ENCODE results near the gene CEP44.
"Not testable (repeated sequence)": the region's sequence is repeated elsewhere in the genome, so short reads cannot be mapped to it uniquely, and the experiment has no call there.

CEP44 gene

GRCh38 chr4:174292473-174292872 is 8.8 kb downstream of the CEP44 start:
- no peak for FAIRE-seq
- DNase-seq (ENCODE audit: insufficient read length, low spot score), result no peak
- TF ChIP-seq PAX5 (IDR thresholded peaks at IDR 0.05; ENCODE audit: insufficient read depth, low read length, severe bottlenecking), result no peak
- TF ChIP-seq POLR2AphosphoS5 (IDR thresholded peaks at IDR 0.05; ENCODE audit: low read depth, low read length), result no peak
- TF ChIP-seq SPI1 (IDR thresholded peaks at IDR 0.05; ENCODE audit: low read depth, low read length), result no peak
- TF ChIP-seq POU2F2 (IDR thresholded peaks at IDR 0.05; ENCODE audit: low read depth, low read length), result no peak
- no peak for TF ChIP-seq TAF1 (IDR thresholded peaks at IDR 0.05; ENCODE audit: low read depth, low read length)
- no peak for TF ChIP-seq POLR2A (IDR thresholded peaks at IDR 0.05; ENCODE audit: low read depth, low read length)

- not testable (repeated sequence) for FAIRE-seq; DNase-seq (ENCODE audit: insufficient read length, low spot score)
These were observed 10.9 kb downstream of the CEP44 start for GRCh38 chr4:174294641-174295040.

- not testable (repeated sequence) for DNase-seq (ENCODE audit: insufficient read length, low spot score); FAIRE-seq
These were observed 11.4 kb downstream of the CEP44 start for GRCh38 chr4:174295142-174295541.

GRCh38 chr4:174303687-174304086 is 20.0 kb downstream of the CEP44 start:
- no peak for TF ChIP-seq TAF1 (IDR thresholded peaks at IDR 0.05; ENCODE audit: low read depth, low read length)
- no peak for TF ChIP-seq SPI1 (IDR thresholded peaks at IDR 0.05; ENCODE audit: low read depth, low read length)
- no peak for TF ChIP-seq POU2F2 (IDR thresholded peaks at IDR 0.05; ENCODE audit: low read depth, low read length)
- TF ChIP-seq POLR2A (IDR thresholded peaks at IDR 0.05; ENCODE audit: low read depth, low read length), result no peak
- TF ChIP-seq POLR2AphosphoS5 (IDR thresholded peaks at IDR 0.05; ENCODE audit: low read depth, low read length), result no peak
- no peak for TF ChIP-seq PAX5 (IDR thresholded peaks at IDR 0.05; ENCODE audit: insufficient read depth, low read length, severe bottlenecking)
- DNase-seq (ENCODE audit: insufficient read length, low spot score), result no peak
- FAIRE-seq, result no peak

GRCh38 chr4:174304664-174305063 is 21.0 kb downstream of the CEP44 start:
- no peak for DNase-seq (ENCODE audit: insufficient read length, low spot score)
- TF ChIP-seq SPI1 (IDR thresholded peaks at IDR 0.05; ENCODE audit: low read depth, low read length), result no peak
- TF ChIP-seq PAX5 (IDR thresholded peaks at IDR 0.05; ENCODE audit: insufficient read depth, low read length, severe bottlenecking), result no peak
- FAIRE-seq, result no peak

- FAIRE-seq, result no peak
- TF ChIP-seq PAX5 (IDR thresholded peaks at IDR 0.05; ENCODE audit: insufficient read depth, low read length, severe bottlenecking) (no peak), SPI1 (IDR thresholded peaks at IDR 0.05; ENCODE audit: low read depth, low read length) (no peak), TAF1 (IDR thresholded peaks at IDR 0.05; ENCODE audit: low read depth, low read length) (no peak), POLR2A (IDR thresholded peaks at IDR 0.05; ENCODE audit: low read depth, low read length) (no peak), POU2F2 (IDR thresholded peaks at IDR 0.05; ENCODE audit: low read depth, low read length) (no peak), POLR2AphosphoS5 (IDR thresholded peaks at IDR 0.05; ENCODE audit: low read depth, low read length) (no peak)
- DNase-seq (ENCODE audit: insufficient read length, low spot score), result no peak
These were observed 22.2 kb downstream of the CEP44 start for GRCh38 chr4:174305961-174306360.

- FAIRE-seq (no peak), DNase-seq (ENCODE audit: insufficient read length, low spot score) (no peak)
- TF ChIP-seq POLR2AphosphoS5 (IDR thresholded peaks at IDR 0.05; ENCODE audit: low read depth, low read length) (no peak), TAF1 (IDR thresholded peaks at IDR 0.05; ENCODE audit: low read depth, low read length) (no peak), SPI1 (IDR thresholded peaks at IDR 0.05; ENCODE audit: low read depth, low read length) (no peak), POU2F2 (IDR thresholded peaks at IDR 0.05; ENCODE audit: low read depth, low read length) (no peak), PAX5 (IDR thresholded peaks at IDR 0.05; ENCODE audit: insufficient read depth, low read length, severe bottlenecking) (no peak)
These were observed 24.0 kb downstream of the CEP44 start for GRCh38 chr4:174307694-174308093.

- DNase-seq (ENCODE audit: insufficient read length, low spot score) (no peak), FAIRE-seq (no peak)
- TF ChIP-seq POLR2A (IDR thresholded peaks at IDR 0.05; ENCODE audit: low read depth, low read length), result no peak
- no peak for TF ChIP-seq POLR2AphosphoS5 (IDR thresholded peaks at IDR 0.05; ENCODE audit: low read depth, low read length)
- no peak for TF ChIP-seq TAF1 (IDR thresholded peaks at IDR 0.05; ENCODE audit: low read depth, low read length)
- TF ChIP-seq POU2F2 (IDR thresholded peaks at IDR 0.05; ENCODE audit: low read depth, low read length), result no peak
- TF ChIP-seq SPI1 (IDR thresholded peaks at IDR 0.05; ENCODE audit: low read depth, low read length), result no peak
- TF ChIP-seq PAX5 (IDR thresholded peaks at IDR 0.05; ENCODE audit: insufficient read depth, low read length, severe bottlenecking), result no peak
These were observed 29.3 kb downstream of the CEP44 start for GRCh38 chr4:174312993-174313392.

GRCh38 chr4:174314274-174314673 is 30.6 kb downstream of the CEP44 start:
- DNase-seq (ENCODE audit: insufficient read length, low spot score) (no peak), FAIRE-seq (no peak)
- TF ChIP-seq PAX5 (IDR thresholded peaks at IDR 0.05; ENCODE audit: insufficient read depth, low read length, severe bottlenecking), result no peak
- TF ChIP-seq POLR2AphosphoS5 (IDR thresholded peaks at IDR 0.05; ENCODE audit: low read depth, low read length), result no peak
- no peak for TF ChIP-seq POLR2A (IDR thresholded peaks at IDR 0.05; ENCODE audit: low read depth, low read length)
- no peak for TF ChIP-seq TAF1 (IDR thresholded peaks at IDR 0.05; ENCODE audit: low read depth, low read length)
- no peak for TF ChIP-seq SPI1 (IDR thresholded peaks at IDR 0.05; ENCODE audit: low read depth, low read length)
- TF ChIP-seq POU2F2 (IDR thresholded peaks at IDR 0.05; ENCODE audit: low read depth, low read length), result no peak

- TF ChIP-seq TAF1 (IDR thresholded peaks at IDR 0.05; ENCODE audit: low read depth, low read length), result no peak
- TF ChIP-seq POLR2AphosphoS5 (IDR thresholded peaks at IDR 0.05; ENCODE audit: low read depth, low read length), result no peak
- FAIRE-seq (no peak), DNase-seq (ENCODE audit: insufficient read length, low spot score) (no peak)
These were observed 31.1 kb downstream of the CEP44 start for GRCh38 chr4:174314770-174315169.

GRCh38 chr4:174316546-174316945 is 32.8 kb downstream of the CEP44 start:
- TF ChIP-seq POU2F2 (IDR thresholded peaks at IDR 0.05; ENCODE audit: low read depth, low read length) (no peak), SPI1 (IDR thresholded peaks at IDR 0.05; ENCODE audit: low read depth, low read length) (no peak), POLR2AphosphoS5 (IDR thresholded peaks at IDR 0.05; ENCODE audit: low read depth, low read length) (no peak)
- DNase-seq (ENCODE audit: insufficient read length, low spot score), result no peak
- FAIRE-seq, result no peak
